HPDE6-E6E7 (cell line): ENCODE results near the gene UPB1.
"Not testable (repeated sequence)": the region's sequence is repeated elsewhere in the genome, so short reads cannot be mapped to it uniquely, and the experiment has no call there.

Experiments
- DNase-seq: peaks from one replicate; pipeline ENCODE4 v3.0.0; 2011; ENCODE audit warnings: missing footprints; ENCODE audit errors: extremely low spot score

The UPB1 gene

DNA sequence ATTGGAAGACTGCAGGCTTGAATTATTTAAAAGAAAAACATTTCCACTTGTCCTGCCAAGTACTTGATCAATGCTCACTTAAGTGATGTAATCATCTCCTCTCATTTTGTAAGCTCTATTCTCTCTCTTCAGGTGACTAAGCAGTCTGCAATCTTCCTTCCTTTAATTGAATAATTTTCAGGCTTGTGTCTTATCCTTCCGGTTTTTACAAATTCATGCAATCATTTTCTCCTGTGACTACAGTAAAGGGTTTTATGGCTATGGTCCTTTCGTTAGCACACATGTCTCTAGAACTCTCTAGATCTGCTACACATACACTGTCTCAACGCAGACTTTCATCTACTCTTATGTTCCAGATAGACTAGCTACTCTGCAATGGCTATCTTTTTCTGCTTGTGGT, 12.6 kb upstream of the UPB1 start:
- peak; percentile 53 for DNase-seq

DNA sequence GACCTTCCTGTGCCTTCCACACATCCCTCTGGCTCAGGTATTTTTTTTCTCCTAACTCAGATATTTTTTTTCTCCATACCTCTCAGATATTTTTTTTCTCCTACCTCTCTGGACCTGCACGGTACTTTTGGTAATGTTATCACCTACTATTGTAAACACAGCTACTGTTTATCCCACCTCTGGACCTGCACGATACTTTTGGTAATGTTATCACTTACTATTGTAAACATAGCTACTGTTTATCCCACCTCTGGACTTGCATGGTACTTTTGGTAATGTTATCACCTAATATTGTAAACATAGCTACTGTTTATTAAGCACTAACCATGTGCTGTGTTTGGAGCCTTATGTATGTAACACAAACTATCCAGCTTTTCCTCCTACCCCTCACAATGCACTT, 12.1 kb upstream of the UPB1 start:
- DNase-seq: no peak

DNA sequence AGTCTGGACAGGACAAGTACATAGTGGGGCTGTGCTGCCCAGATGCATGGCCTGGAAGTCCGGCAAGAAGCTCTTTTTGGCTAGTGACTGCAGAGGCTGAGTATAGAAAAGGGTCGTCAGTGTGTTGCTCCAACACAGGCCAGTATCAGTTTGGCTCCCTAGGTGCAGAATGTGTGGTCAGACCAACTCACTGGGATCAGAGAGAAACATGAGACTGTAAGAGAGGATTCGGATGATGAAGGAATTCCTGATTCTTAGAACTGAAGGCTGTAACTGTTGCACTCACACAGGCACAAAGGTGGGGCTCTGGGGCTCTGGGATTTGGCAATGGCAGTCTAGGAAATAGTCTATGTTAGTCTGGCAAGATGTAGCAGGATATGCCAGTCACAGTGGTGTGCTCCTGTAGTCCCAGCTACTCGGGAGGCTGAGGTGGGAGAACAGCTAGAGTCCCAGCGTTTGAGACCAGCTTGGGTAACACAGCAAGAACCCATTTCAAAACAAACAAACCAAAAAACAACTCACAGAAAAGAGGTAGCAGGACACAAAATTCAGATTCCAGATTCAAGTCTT, 11.1 kb upstream of the UPB1 start:
- DNase-seq: no peak

DNA sequence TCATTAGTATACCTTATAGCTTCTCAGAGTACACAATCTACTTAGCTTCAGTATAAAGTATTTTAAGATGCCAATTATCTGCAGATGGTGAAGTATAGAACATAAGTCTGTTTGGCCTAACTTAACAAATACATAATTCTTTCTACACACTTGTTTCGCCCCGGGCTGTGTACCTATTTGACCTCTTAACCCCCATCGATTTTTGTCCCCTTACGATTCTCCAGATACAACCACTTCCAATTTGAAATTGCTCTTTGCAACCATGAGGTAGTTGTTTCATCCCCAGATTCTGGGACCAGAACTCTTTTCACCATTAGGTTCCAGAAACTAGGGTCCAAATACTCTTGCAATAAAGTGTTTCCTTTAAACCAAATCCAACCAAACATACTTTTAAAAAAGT, 10.0 kb upstream of the UPB1 start:
- no peak for DNase-seq

DNA sequence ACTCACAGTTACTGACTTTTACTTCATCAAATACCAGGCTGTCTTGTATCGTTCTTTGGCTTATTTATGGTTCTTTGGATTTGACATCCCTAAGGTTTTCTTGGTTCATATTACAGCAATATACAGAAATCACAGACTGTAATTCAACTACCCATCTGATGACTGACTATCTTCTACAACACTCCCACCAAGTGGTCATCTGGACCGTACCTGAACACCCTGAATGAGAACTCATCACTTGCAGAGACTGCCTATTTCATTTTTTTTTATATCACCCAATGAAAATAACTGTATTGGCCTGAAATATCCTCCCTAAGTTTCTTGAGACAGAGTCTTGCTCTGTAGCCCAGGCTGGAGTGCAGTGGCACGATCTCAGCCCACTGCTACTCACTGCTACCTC, 9.5 kb upstream of the UPB1 start:
- DNase-seq: no peak

DNA sequence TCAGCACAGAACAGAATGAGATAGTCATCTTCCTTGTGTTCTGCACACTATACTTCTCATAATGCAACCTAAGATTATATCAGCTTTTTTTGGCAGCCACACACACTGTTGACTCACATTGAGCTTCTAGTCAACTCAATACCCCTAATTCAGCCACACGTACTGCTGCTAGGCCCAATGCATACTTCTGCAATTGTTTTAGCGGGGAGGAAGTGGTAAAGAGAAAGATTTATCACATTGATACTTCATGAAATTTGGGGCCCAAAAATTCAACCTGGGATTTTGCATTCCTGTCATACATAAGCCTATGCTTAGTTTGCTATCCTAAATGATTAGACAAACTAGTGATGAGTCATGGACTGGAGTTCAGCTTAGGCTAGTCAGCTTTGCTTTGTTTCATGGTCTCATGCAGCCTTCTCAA, 8.6 kb upstream of the UPB1 start:
- DNase-seq: no peak

DNA sequence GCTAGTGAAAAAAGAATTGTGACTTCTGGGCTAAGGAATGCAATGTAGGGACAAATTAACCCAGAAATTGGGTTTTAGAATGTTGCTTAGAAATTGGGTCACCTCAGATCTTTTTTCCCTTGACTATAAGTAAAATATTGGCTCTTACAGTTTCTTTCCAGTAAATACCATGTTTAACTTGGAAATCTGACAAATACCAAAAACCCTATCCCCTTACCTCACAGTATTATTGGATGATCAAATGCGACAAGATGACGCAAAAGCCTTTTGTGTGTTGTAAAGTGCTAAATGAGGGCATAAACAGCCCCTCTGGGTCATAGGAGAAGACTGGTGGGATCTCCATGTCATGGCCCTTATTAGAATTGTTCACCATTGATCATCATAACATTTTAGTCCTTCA, 6.1 kb upstream of the UPB1 start:
- DNase-seq: no peak

DNA sequence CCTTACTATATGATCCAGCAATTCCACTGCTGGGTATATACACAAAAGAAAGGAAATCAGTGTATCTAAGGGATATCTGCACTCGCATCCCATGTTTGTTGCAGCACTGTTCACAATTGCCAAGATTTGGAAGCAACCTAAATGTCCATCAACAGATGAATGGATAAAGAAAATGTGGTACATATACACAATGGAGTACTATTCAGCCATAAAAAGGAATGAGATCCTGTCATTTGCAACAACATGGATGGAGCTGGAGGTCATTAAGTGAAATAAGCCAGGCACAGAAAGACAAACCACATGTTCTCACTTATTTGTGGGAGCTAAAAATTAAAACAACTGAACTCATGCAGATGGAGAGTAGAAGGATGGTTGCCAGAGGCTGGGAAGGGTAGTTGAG, 5.7 kb upstream of the UPB1 start:
- not testable (repeated sequence) for DNase-seq

DNA sequence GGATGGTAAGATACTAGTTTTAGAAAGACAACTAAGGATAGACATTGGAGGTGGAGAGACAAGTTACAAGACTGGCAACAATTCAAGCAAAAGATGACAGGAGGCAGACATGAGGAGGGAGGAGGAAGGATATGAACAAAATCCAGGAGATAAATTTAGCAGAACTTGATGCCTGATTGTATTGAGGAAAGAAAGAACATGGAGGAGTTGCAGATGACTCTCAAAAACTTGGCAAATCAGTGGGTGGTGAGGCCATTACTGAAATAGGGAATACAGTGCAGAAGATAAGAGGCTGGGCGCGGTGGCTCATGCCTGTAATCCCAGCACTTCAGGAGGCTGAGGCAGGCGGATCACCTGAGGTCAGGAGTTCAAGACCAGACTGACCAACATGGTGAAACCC, 2.7 kb upstream of the UPB1 start:
- DNase-seq: no peak

DNA sequence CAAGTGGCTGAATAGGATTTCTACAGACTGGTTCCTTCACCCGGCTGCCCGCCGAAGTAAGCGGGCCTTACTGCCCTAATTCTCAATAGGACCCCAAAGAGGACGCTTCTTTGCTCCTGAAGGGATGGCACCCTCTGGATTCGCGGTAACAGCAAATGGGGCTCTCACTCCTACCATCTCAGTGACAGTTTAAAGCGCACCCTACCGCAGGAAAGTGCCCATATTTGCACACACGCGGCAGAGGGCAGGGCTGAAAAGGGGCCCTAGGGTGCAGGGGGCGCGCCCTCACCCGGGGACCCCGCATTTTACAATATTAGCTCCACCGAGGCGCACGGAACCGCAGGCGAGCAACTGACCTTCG, 985 bp upstream of the UPB1 start:
- no peak for DNase-seq

DNA sequence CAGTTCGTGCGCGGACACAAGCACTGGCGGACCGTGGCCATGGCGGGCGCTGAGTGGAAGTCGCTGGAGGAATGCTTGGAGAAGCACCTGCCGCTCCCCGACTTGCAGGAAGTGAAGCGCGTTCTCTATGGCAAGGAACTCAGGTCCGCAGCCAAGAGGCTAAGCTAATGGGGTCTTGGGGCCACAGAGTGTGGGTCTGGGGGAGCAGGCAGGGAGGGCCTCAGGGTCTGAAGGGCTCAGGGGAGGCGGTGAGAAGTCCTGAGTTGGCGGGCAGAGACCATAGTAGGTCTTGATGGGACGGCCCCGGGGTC, 188 bp downstream of the UPB1 start:
- DNase-seq: no peak

DNA sequence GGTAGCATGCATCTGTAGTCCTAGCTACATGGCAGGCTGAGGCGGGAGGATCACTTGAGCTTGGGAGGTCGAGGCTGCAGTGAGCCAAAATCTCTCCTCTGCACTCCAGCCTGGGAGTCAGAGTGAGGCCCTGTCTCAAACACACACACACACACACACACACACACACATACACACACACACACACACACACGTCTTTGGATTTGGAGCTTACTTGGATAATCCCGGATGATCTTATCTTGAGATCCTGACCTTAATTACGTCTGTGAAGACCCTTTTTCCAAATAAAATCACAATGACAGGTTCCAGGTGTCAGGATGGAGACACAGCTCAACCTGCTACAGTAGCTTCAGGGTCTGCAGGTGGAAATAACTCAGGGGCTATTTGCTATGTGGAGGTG, 1.1 kb downstream of the UPB1 start:
- DNase-seq: no peak

DNA sequence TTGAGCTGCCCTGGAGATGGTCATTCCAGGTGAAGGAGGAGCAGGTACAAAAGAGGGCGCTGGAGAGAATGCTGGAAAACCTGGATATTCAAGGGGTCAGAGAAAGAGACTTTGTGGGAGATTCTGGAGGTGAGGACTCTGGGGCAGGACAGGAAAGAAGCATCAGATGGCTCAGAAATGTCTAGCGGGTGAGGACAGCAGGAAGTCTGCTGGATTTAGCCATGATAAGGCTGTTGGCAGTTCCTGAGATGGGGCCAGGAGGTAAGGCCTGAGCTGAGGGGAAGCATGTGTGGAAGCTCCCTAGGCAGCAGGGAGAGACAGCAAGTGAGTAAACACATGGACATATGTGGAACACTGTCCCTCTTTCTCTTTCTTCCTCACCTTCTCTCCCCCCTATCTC, 1.5 kb downstream of the UPB1 start:
- no peak for DNase-seq

DNA sequence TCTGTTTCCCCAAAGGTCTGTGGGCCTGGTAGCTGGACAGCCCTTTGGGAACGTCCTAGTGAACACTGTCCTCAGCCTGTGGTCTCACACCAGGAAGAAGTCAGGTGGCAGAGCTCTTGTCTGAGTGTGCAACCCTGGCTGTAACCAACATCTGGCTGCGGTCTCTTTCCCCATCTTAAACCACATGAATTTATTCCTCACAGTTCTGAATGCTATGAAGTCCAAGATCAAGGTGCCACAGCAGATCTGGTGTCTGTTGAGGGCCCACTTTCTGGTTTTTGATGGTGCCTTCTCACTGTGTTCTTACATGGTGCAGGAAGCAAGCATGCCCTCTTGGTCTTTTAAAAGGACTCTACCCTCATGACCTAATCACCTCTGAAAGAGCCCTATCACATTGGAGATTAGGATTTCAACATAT, 2.7 kb downstream of the UPB1 start:
- DNase-seq: no peak

DNA sequence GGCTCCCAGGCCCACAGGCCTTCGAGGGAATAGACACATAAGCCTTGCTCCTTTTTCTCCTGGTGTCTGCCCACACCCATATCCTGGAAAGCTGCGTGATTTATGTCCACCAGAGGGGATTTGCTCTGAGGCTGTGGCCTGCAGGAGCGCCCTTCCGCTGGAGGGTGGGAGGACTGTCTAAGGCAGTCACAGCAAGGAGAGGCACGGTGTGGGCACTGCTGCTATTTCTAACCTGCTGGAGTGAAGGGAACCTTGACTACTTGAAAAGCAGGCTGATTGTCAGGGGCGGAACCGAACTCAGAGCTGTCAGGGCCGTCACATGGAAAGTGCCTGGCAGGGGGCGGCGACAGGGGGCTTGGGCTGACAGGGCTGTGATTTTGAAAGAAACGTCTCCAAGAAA, 3.7 kb downstream of the UPB1 start:
- DNase-seq: no peak

DNA sequence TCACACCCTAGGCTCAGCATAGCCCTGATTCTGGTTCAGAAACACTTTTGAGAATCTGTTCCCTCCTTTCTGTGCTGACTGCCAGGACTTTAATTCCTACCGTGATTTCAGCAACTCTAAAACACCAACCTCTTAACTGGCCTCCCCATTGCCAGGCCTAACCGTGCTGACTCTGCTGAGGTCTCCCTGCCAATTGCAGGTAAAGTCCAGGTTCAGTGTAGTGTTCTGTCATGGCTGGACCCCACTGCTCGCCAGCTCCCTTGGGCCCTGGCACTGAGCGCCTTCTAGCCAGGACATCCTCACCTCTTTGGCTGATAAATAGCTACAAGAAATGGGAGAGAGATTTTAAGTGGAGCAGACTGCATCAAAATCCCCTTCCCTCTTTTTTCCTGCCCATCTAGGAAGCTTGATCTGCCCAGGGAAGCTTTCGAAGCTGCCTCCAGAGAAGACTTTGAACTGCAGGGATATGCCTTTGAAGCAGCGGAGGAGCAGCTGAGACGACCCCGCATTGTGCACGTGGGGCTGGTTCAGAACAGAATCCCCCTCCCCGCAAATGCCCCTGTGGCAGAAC, 4.7 kb downstream of the UPB1 start:
- DNase-seq: no peak

DNA sequence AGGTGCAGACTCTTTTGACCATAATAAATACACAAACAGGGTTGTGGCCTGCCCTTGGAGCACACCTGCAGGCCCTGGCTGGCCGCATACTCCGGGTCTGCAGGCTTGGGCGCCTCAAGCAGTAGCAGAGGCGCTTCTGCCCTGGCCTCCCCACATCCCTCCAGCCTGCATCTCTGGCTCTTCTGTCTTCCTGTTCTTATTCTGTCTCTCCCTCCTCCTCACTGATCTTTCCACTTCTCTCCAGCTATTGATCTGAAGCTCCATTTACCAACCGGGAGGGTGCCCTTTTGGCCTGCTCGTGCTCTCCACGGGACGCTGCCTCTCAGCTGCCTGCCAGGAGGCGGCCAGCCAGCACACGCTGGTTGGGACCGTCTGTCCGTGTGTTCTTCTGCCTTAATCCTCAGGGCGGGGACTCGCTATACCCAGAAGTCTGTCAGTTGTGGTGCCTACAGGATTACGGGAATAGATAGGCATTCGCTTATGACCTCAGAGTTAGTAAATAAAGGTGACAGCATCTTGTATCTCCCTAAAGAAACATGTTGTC, 5.2 kb downstream of the UPB1 start:
- no peak for DNase-seq

DNA sequence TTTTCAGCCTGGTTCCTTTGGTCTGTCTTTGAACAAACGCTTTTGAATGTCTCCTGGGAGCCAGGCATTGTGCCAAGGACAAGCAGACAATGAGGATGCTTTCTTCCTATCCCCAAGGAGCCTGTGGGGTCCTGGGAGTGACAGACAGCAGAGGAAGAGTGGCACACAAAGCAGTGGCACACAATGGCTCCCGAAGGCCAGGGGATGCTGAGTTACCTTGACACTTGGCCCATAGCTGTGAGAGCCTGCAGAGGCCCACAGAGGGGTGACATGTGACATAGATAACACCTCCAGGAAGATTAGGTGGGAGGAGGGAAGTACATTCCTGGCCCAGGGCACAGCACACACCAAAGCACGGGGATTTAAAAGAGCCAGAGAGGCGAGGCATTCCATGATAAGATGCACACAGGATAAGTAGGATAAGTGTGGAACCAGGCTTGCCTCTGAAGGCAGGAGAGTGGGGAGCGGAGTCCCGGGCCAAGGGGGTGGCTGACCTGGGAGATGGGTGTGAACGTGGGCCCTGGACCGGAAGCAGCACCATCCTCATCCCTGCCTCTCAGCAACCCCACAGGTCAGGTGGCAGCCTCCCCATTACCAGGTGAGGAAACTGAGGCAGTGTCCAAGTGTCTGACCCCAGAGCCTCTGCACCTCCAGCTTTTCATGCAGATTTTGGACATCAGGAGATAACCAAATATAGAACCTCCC, 6.3 kb downstream of the UPB1 start:
- no peak for DNase-seq

DNA sequence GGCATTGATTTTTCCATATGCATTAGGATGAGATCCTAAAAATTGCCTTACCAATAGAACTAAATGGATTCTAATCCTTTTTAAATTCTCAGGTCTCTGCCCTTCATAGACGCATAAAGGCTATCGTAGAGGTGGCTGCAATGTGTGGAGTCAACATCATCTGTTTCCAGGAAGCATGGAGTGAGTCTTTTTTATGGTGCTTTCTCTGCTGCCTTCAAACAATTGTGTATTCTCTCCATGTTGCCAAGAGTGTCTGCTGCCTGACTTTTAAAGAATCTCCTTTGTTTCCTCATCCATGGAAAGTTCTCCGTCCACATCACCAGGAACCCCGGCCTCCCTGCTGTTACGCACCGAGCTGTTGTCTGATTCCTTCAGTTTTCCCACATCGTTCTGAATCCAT, 6.9 kb downstream of the UPB1 start:
- no peak for DNase-seq

DNA sequence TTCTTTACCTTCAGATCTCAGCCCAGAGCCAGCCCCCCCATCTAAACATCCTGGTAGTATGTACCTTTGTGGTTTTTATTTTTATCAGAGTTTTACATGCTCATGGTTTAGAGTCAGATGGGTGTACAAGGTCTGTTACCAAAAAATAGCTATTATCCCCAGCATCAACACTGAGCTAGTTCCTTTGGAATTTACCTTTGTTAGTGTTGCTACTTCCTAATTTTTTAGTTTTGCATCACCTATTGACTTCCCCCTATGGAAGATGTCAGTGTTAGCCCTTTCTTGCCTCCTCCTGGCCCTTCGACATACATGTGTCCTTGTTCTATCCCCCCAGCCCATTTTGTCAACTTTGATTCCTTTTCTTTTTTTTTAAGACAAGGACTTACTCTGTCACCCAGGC, 7.4 kb downstream of the UPB1 start:
- no peak for DNase-seq

DNA sequence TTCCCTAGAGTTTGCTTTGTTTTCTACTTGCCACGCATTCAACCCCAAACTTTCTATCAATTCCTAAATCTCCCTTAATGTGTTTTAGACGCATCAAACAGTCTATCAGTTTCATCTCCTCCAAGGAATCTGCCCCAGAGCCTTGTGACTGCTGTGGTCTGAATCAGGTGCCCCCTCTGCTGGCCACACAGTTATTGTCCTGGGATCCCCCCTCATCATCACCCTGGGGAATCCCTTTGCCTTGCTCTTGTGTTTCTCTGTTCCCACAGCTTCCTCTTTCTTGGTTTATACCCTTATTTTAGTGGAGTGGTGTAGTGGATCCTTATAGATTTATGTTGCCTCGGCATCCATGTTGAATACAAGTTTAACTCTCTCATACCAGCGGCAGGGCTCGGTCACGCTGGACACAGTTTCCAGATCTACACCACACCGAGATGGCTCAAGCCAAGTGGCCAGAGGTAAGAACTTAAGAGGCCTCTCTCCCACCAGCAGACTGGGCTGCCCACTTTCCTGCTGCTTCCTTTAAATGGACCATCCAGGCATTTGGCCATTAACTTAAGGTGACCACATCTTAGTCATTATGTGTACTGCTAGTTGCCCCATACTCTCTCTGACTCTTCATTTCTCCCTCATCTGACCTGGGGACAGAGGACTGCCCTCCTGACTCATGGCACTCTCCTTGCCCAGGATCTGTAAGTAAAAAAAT, 8.2 kb downstream of the UPB1 start:
- DNase-seq: peak; percentile 60

DNA sequence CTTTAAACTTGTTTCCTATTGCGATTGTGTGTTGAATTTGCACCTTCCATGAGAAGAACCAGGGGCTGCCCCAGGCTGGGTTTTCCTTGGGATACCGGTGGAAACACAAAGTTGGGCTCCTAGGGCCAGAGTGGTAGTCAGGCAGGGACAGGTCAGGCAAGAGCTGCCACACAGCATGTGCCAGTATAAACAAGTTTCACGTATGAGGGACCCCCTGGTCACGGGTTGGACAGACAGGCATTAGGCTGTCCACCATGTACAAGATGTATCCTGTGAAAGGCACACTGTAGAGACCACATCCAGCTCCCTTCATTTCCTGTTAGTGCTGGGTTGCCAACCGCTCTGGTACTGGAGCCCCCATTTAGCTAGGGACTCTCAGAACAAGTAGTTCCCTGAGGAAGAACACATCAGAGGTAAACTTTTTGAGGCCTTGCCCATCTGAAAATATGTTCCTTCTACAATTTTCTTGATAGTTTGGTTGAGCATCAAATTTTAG, 8.8 kb downstream of the UPB1 start:
- DNase-seq: no peak

DNA sequence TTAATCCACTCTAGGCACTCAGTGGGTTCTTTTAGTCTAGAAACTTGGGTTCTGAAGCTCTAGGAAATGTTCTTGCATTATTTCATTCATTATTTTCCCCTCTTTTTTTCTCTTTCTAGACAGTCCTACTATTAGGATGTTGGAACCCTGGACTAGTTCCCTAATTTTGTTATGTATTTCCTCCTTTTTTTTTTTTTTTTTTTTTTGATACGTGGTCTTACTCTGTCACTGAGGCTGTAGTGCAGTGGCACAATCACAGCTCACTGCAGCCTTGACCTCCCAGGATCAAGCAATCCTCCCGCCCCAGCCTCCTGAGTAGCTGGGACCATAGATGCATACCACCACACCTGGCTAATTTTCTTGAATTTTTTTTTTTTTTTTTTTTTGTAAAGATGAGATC, 9.4 kb downstream of the UPB1 start:
- no peak for DNase-seq
